ENCODE measurements around the gene ZNF561.
A peak's percentile ranks its signal among the peaks of the same experiment; 100 is the strongest.
"Not testable (repeated sequence)": the region's sequence is repeated elsewhere in the genome, so short reads cannot be mapped to it uniquely, and the experiment has no call there.

ZNF561 gene

GRCh38 chr19:9621156-9622037, at the start of gene ZNF561:
Gene ZNF561, minus strand, starts transcription at chr19:9621232. Its CDS starts 1,776 bp downstream, at chr19:9619456.
- DNase-seq (ENCODE audit: low read depth in 2 of 2) = peak; percentile 74 to 81

- DNase-seq (ENCODE audit: low read depth in 2 of 2) = no peak
These were observed 47.5 kb upstream of the ZNF561 start for GRCh38 chr19:9668544-9668943.

- DNase-seq (ENCODE audit: low read depth in 2 of 2) = no peak
These were observed 46.9 kb upstream of the ZNF561 start for GRCh38 chr19:9667898-9668297.

GRCh38 chr19:9658769-9659168, 37.7 kb upstream of the ZNF561 start:
- DNase-seq (ENCODE audit: low read depth in 2 of 2) = no peak

- not testable (repeated sequence) for DNase-seq (ENCODE audit: low read depth in 2 of 2)
These were observed 32.1 kb upstream of the ZNF561 start for GRCh38 chr19:9653066-9653555.

GRCh38 chr19:9651464-9651863, 30.4 kb upstream of the ZNF561 start:
- not testable (repeated sequence) for DNase-seq (ENCODE audit: low read depth in 2 of 2)

- DNase-seq (ENCODE audit: low read depth in 2 of 2) = no peak
These were observed 29.3 kb upstream of the ZNF561 start for GRCh38 chr19:9650345-9650744.

- no peak for DNase-seq (ENCODE audit: low read depth in 2 of 2)
These were observed 24.4 kb upstream of the ZNF561 start for GRCh38 chr19:9645472-9645871.

- no peak for DNase-seq (ENCODE audit: low read depth in 2 of 2)
These were observed 23.4 kb upstream of the ZNF561 start for GRCh38 chr19:9644472-9644871.

GRCh38 chr19:9641810-9642209, 20.8 kb upstream of the ZNF561 start:
- no peak for DNase-seq (ENCODE audit: low read depth in 2 of 2)

GRCh38 chr19:9640956-9641355, 19.9 kb upstream of the ZNF561 start:
- DNase-seq (ENCODE audit: low read depth in 2 of 2) = no peak

GRCh38 chr19:9636018-9636417, 15.0 kb upstream of the ZNF561 start:
- no peak for DNase-seq (ENCODE audit: low read depth in 2 of 2)

- no peak for DNase-seq (ENCODE audit: low read depth in 2 of 2)
These were observed 6.8 kb upstream of the ZNF561 start for GRCh38 chr19:9627856-9628255.

- no peak for DNase-seq (ENCODE audit: low read depth in 2 of 2)
These were observed 1.5 kb upstream of the ZNF561 start for GRCh38 chr19:9622531-9622930.

GRCh38 chr19:9620842-9621155, 233 bp downstream of the ZNF561 start:
- DNase-seq (ENCODE audit: low read depth in 2 of 2) = no peak

GRCh38 chr19:9615844-9616243, 5.2 kb downstream of the ZNF561 start:
- DNase-seq (ENCODE audit: low read depth in 2 of 2) = no peak

GRCh38 chr19:9610484-9611113, 10.4 kb downstream of the ZNF561 start:
- DNase-seq (ENCODE audit: low read depth in 2 of 2) = no peak

GRCh38 chr19:9608912-9609311, 12.1 kb downstream of the ZNF561 start:
- DNase-seq (ENCODE audit: low read depth in 2 of 2) = no peak

GRCh38 chr19:9597027-9597426, 24.0 kb downstream of the ZNF561 start:
- no peak for DNase-seq (ENCODE audit: low read depth in 2 of 2)

GRCh38 chr19:9586764-9587163, 34.3 kb downstream of the ZNF561 start:
- peak; percentile 34 to 68 for DNase-seq (ENCODE audit: low read depth in 2 of 2)

GRCh38 chr19:9584073-9584833, 36.8 kb downstream of the ZNF561 start, which contains the start of gene ZNF121:
Gene ZNF121, minus strand, starts transcription at chr19:9584504. Its CDS starts 16,407 bp downstream, at chr19:9568097.
- peak; percentile 69 to 79 for DNase-seq (ENCODE audit: low read depth in 2 of 2)

- DNase-seq (ENCODE audit: low read depth in 2 of 2) = not testable (repeated sequence)
These were observed 38.8 kb downstream of the ZNF561 start for GRCh38 chr19:9582081-9582725.
